HG03575 (cell line): ENCODE results near the gene RUSC2.
"Not testable (repeated sequence)": the region's sequence is repeated elsewhere in the genome, so short reads cannot be mapped to it uniquely, and the experiment has no call there.

ENCODE experiments used
- ATAC-seq: cut with Tn5 transposase; IDR thresholded peaks from one replicate; pipeline ENCODE4 v1.9.1; 2021; ENCODE audit not compliant: unreplicated experiment, insufficient number of reproducible peaks, low FRiP score; ENCODE audit errors: extremely low read depth

RUSC2 gene, protein sequence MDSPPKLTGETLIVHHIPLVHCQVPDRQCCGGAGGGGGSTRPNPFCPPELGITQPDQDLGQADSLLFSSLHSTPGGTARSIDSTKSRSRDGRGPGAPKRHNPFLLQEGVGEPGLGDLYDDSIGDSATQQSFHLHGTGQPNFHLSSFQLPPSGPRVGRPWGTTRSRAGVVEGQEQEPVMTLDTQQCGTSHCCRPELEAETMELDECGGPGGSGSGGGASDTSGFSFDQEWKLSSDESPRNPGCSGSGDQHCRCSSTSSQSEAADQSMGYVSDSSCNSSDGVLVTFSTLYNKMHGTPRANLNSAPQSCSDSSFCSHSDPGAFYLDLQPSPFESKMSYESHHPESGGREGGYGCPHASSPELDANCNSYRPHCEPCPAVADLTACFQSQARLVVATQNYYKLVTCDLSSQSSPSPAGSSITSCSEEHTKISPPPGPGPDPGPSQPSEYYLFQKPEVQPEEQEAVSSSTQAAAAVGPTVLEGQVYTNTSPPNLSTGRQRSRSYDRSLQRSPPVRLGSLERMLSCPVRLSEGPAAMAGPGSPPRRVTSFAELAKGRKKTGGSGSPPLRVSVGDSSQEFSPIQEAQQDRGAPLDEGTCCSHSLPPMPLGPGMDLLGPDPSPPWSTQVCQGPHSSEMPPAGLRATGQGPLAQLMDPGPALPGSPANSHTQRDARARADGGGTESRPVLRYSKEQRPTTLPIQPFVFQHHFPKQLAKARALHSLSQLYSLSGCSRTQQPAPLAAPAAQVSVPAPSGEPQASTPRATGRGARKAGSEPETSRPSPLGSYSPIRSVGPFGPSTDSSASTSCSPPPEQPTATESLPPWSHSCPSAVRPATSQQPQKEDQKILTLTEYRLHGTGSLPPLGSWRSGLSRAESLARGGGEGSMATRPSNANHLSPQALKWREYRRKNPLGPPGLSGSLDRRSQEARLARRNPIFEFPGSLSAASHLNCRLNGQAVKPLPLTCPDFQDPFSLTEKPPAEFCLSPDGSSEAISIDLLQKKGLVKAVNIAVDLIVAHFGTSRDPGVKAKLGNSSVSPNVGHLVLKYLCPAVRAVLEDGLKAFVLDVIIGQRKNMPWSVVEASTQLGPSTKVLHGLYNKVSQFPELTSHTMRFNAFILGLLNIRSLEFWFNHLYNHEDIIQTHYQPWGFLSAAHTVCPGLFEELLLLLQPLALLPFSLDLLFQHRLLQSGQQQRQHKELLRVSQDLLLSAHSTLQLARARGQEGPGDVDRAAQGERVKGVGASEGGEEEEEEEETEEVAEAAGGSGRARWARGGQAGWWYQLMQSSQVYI (N-terminal part only)

DNA sequence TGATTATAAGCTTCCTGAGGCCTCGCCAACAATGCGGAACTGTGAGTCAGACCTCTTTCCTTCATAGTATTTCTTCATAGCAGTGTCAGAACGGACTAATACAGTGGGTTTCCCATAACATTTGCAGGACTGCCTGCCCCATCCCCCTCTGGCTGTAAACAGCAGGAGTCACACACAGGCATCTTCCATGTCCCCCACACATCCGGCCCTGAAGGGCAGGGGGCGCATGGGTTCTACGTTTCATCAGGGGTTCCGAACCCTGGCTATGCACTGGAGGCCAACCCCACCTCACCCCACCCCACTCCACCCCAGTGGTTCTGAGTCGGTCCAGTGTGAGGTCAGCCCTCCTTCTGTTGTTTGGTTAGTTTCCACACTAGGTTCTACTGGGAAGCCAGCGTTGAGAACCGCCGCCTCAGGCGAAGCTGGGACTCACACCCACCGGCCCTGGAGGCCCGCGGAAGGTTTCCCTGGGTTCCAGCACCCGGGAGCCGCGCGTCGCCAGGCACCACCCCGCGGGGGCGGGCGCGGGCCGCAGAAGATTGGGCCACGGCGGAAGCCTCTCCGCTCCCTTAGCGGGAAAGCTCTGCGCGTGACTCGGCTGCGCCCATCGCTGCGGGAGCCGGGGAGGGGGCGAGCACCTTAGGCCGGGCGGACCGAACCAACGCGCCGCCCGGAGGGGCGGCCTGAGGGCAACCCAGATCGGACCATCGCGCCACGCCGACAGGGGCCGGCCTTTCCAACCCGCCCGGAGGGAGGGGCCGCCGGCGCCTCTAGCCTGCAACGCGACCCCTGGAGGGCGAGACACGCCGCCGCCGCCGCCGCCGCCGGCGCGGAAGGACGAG lies at the start of gene RUSC2:
Gene RUSC2 (plus strand): TSS at position 799 of the 842 bp plus-strand sequence. CDS start 56,411 bp downstream, outside the sequence.
- no peak for ATAC-seq

GRCh38 chr9:35446012-35446411 lies 43.9 kb upstream of the RUSC2 start:
- ATAC-seq, result no peak

GRCh38 chr9:35448496-35448895 lies 41.4 kb upstream of the RUSC2 start:
- no peak for ATAC-seq

DNA sequence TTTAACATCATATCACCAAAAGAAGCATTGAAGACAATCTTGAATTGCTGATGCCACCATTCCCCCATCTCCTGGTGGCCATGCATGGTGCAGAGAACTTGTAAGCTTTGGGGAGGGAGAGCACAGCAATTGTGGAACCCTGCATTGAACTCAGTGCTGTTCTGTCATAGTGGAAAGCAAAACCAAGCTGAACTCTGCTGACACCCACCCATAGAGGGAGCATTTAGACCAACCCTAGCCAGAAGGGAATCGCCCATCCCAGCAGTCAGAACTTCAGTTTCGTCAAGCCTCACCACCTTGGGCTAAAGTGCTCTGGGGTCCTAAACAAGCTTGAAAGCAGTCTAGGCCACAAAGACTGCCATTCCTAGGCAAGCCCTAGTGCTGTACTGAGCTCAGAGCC lies 37.4 kb upstream of the RUSC2 start:
- no peak for ATAC-seq

DNA sequence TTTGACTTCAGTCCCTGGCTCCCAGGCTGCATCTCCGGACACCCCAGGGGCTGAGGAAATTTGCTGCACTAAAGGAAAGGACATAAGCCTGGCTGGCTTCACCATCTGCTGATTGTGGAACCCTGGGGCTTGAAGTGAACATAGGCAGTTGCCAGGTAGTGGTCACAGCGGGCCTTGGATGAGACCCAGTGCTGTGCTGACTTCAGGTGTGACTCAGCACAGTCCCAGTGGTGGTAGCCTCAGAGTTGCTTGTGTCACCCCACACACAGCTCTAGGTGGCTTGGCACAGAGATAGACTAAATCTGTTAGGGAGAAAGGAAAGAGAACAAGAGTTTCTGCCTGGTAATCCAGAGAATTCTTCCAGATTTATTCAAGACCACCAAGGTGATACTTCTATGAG lies 36.1 kb upstream of the RUSC2 start:
- ATAC-seq, result no peak

GRCh38 chr9:35464141-35465025 lies 25.5 kb upstream of the RUSC2 start:
- no peak for ATAC-seq

GRCh38 chr9:35470340-35470739 lies 19.6 kb upstream of the RUSC2 start:
- no peak for ATAC-seq

- ATAC-seq, result no peak
Measured at GRCh38 chr9:35470894-35471293, 19.0 kb upstream of the RUSC2 start.

- no peak for ATAC-seq
Measured at GRCh38 chr9:35476596-35476995, 13.3 kb upstream of the RUSC2 start.

- ATAC-seq, result not testable (repeated sequence)
Measured at GRCh38 chr9:35477211-35477855, 12.6 kb upstream of the RUSC2 start.

DNA sequence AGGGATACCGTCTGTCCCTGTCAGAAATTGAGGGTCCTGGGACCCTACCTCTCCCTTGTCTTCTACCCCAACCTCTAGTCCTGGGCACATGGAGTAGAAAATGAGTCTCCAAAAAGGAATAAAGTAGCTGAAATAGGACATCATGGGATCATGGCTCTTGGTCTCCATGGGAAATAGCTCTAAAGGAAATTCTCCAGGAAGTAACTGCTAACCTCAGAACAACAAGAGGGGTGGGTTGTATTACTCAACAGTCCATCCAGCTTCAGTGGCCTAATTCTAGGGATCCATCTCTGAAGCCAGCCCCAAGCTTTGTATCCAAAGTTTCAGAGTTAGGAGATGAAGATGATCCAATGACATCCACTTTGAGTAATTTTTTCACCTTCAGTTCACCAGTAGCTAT lies 11.0 kb upstream of the RUSC2 start:
- ATAC-seq, result no peak

GRCh38 chr9:35481347-35481975 lies 8.4 kb upstream of the RUSC2 start:
- no peak for ATAC-seq

- ATAC-seq, result no peak
Measured at GRCh38 chr9:35482071-35482470, 7.8 kb upstream of the RUSC2 start.

DNA sequence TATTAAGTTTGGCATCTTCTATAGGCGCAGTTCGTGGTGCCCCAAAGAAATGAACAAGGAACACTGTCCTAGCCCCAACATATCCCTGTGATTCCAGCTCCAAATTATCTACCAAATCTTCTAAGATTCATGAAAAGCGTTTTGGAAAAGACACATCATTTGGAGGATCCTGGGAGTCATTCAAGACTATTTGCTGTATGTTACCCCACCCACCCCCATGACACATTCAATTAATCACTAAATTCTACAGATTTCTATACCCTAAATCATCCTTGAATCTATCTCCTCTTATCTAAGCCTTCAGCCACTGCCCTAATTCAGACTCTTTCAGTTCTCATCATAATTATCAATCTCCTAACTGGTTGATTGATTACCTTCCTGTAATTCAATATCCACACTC lies 5.5 kb upstream of the RUSC2 start:
- no peak for ATAC-seq

- ATAC-seq, result no peak
Measured at GRCh38 chr9:35487081-35487480, 2.8 kb upstream of the RUSC2 start.

- no peak for ATAC-seq
Measured at GRCh38 chr9:35488021-35488420, 1.9 kb upstream of the RUSC2 start.
